Neural progenitor cell (in vitro differentiated cells): ENCODE measurements around the gene VPS45. TPM values are rescaled to one million over a fixed set of nuclear protein-coding genes. Genes with fewer than 3 reads are reported as not detected.

Experiments used
- DNase-seq: peaks from one replicate; pipeline ENCODE4 v3.0.0-alpha.2; 2016; ENCODE audit warnings: low spot score
- H2AFZ ChIP-seq: fragments of 200-600 bp; sonication (generic); replicated peaks from 2 replicates; pipeline ENCODE4 v1.6.1; 2016; ENCODE audit warnings: antibody characterized with exemption
- H3F3A ChIP-seq: fragments of 200-600 bp; sonication (generic); 2 replicates; pipeline ENCODE4 v1.6.1; 2016; ENCODE audit warnings: antibody characterized with exemption, low read depth
- H3K27ac ChIP-seq: fragments of 200-600 bp; sonication (generic); 2 replicates; pipeline ENCODE4 v1.5.1; 2016; ENCODE audit warnings: mild to moderate bottlenecking
- H3K27me3 ChIP-seq: fragments of 200-600 bp; sonication (generic); 2 replicates; pipeline ENCODE4 v1.6.1; 2016; ENCODE audit warnings: mild to moderate bottlenecking, moderate library complexity
- H3K36me3 ChIP-seq: fragments of 200-600 bp; sonication (generic); 2 replicates; pipeline ENCODE4 v1.5.1; 2016
- H3K4me1 ChIP-seq: fragments of 200-600 bp; sonication (generic); 2 replicates; pipeline ENCODE4 v1.6.1; 2016; ENCODE audit warnings: mixed run types
- H3K4me2 ChIP-seq: fragments of 200-600 bp; sonication (generic); 2 replicates; pipeline ENCODE4 v1.6.1; 2016
- H3K4me3 ChIP-seq: fragments of 200-600 bp; sonication (generic); 2 replicates; pipeline ENCODE4 v1.5.1; 2016
- H3K79me2 ChIP-seq: fragments of 200-600 bp; sonication (generic); 2 replicates; pipeline ENCODE4 v1.6.1; 2016; ENCODE audit warnings: low read depth
- H3K9ac ChIP-seq: fragments of 200-600 bp; sonication (generic); 2 replicates; pipeline ENCODE4 v1.6.1; 2016
- H3K9me3 ChIP-seq: fragments of 200-600 bp; sonication (generic); 2 replicates; pipeline ENCODE4 v1.5.1; 2016; ENCODE audit warnings: low read depth
- H4K20me1 ChIP-seq: fragments of 200-600 bp; sonication (generic); 2 replicates; pipeline ENCODE4 v1.6.1; 2016; ENCODE audit warnings: low read depth
- H3K27ac Mint-ChIP-seq: 3 replicates; pipeline ENCODE4 v1.8.0; 2021; ENCODE audit warnings: mixed read lengths
- H3K27me3 Mint-ChIP-seq: 2 replicates; pipeline ENCODE4 v1.8.0; 2022; ENCODE audit warnings: low read depth, mild to moderate bottlenecking, inconsistent platforms, moderate library complexity, mixed read lengths; ENCODE audit not compliant: insufficient read depth
- H3K36me3 Mint-ChIP-seq: 3 replicates; pipeline ENCODE4 v1.8.0; 2021; ENCODE audit warnings: mixed read lengths
- H3K4me1 Mint-ChIP-seq: 3 replicates; pipeline ENCODE4 v1.8.0; 2021; ENCODE audit warnings: mixed read lengths
- H3K4me3 Mint-ChIP-seq: 3 replicates; pipeline ENCODE4 v1.8.0; 2021; ENCODE audit warnings: mild to moderate bottlenecking, moderate library complexity, mixed read lengths
- H3K9me3 Mint-ChIP-seq: 3 replicates; pipeline ENCODE4 v1.8.0; 2020; ENCODE audit warnings: mixed read lengths
- EZH2 ChIP-seq: fragments of 200-600 bp; sonication (generic); IDR thresholded peaks from 2 replicates; pipeline ENCODE4 v1.6.1; 2017; ENCODE audit warnings: antibody characterized with exemption, mild to moderate bottlenecking, moderate library complexity
- EZH2phosphoT487 ChIP-seq: fragments of 200-600 bp; sonication (generic); IDR thresholded peaks from 2 replicates; pipeline ENCODE4 v1.6.1; 2017; ENCODE audit warnings: antibody characterized with exemption
- total RNA-seq: library from RNA; depleted of rRNA; stranded (reverse); fragments of >200 nt; gene quantifications from 2 replicates; pipeline ENCODE4 v1.2.3, GENCODE V29; 2015; ENCODE audit warnings: low replicate concordance
- TF ChIP-seq, protein P1 (sequence below): fragments of 200-600 bp; sonication (generic); IDR thresholded peaks from 2 replicates; pipeline ENCODE4 v1.5.1; 2017; ENCODE audit warnings: antibody characterized with exemption, mild to moderate bottlenecking

The VPS45 gene
- total RNA-seq, 1 donor from 2014 or later, result 68.7 TPM

- H3K27ac Mint-ChIP-seq, result no peak overlapping the region
- no peak overlapping the region for H3K9ac ChIP-seq
- no peaks in the 10 kb centered on the region for H3K79me2 ChIP-seq
- H4K20me1 ChIP-seq, result no peaks in the 10 kb centered on the region
- H3F3A ChIP-seq, result no peaks in the 10 kb centered on the region
- TF ChIP-seq EZH2, result no peak
- TF ChIP-seq EZH2phosphoT487, result no peak
- TF ChIP-seq, protein P1, sequence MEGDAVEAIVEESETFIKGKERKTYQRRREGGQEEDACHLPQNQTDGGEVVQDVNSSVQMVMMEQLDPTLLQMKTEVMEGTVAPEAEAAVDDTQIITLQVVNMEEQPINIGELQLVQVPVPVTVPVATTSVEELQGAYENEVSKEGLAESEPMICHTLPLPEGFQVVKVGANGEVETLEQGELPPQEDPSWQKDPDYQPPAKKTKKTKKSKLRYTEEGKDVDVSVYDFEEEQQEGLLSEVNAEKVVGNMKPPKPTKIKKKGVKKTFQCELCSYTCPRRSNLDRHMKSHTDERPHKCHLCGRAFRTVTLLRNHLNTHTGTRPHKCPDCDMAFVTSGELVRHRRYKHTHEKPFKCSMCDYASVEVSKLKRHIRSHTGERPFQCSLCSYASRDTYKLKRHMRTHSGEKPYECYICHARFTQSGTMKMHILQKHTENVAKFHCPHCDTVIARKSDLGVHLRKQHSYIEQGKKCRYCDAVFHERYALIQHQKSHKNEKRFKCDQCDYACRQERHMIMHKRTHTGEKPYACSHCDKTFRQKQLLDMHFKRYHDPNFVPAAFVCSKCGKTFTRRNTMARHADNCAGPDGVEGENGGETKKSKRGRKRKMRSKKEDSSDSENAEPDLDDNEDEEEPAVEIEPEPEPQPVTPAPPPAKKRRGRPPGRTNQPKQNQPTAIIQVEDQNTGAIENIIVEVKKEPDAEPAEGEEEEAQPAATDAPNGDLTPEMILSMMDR, result no peak
- no peak overlapping the region for H3K4me2 ChIP-seq
- H3K4me1 ChIP-seq, result peaks cover 6% of the 10 kb centered on the region
- H3K4me3 Mint-ChIP-seq, result no peak overlapping the region
- H3K36me3 Mint-ChIP-seq, result no peaks in the 10 kb centered on the region
- peaks cover 4% of the 10 kb centered on the region for H3K27me3 Mint-ChIP-seq
- H2AFZ ChIP-seq, result no peak overlapping the region
- no peaks in the 10 kb centered on the region for H3K36me3 ChIP-seq
- no peak overlapping the region for H3K27ac ChIP-seq
- H3K9me3 ChIP-seq, result no peaks in the 10 kb centered on the region
- no peak overlapping the region for H3K4me3 ChIP-seq
- no peak for DNase-seq
- no peaks in the 10 kb centered on the region for H3K9me3 Mint-ChIP-seq
- H3K27me3 ChIP-seq, result no peaks in the 10 kb centered on the region
- peaks cover 12% of the 10 kb centered on the region for H3K4me1 Mint-ChIP-seq
Observed at GRCh38 chr1:150180474-150180873, 112.9 kb downstream of the VPS45 start.

DNA sequence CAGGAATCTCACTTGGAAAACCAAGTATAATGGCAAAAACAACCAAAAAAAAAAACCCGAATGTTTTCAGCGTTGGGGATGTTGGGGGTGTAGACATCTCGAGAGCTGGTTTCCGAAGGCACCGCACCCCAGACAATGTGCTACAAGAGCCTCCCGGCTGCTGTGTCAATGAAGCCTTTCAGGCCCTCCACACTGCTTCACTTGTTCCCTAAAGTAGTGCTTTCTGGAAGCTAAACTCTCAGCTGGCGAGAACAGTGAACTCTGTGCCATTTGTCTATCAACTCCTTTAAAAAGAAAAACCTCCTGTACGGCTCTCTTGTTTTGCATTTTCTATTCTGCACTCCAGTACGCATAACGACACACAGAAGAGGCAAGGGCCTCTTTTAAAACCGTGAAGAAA, 114.7 kb downstream of the VPS45 start:
- no peak overlapping the region for H3K9ac ChIP-seq
- peak overlapping the region; percentile 12 for H2AFZ ChIP-seq
- no peak overlapping the region for H3K4me3 ChIP-seq
- H3K27me3 ChIP-seq, result no peaks in the 10 kb centered on the region
- TF ChIP-seq, protein P1, result no peak
- TF ChIP-seq EZH2, result no peak
- no peak for TF ChIP-seq EZH2phosphoT487
- H3K79me2 ChIP-seq, result no peaks in the 10 kb centered on the region
- Mint-ChIP-seq H3K4me1 (peaks cover 14% of the 10 kb centered on the region), H3K9me3 (no peaks in the 10 kb centered on the region), H3K27ac (peak overlapping the region; percentile 82), H3K27me3 (peaks cover 7% of the 10 kb centered on the region), H3K4me3 (no peak overlapping the region), H3K36me3 (no peaks in the 10 kb centered on the region)
- peak overlapping the region; percentile 32 for H3K27ac ChIP-seq
- H3F3A ChIP-seq, result no peaks in the 10 kb centered on the region
- no peak overlapping the region for H3K4me2 ChIP-seq
- no peaks in the 10 kb centered on the region for H4K20me1 ChIP-seq
- H3K36me3 ChIP-seq, result no peaks in the 10 kb centered on the region
- H3K4me1 ChIP-seq, result peaks cover 6% of the 10 kb centered on the region
- no peaks in the 10 kb centered on the region for H3K9me3 ChIP-seq
- DNase-seq, result no peak

- no peak overlapping the region for H3K9ac ChIP-seq
- Mint-ChIP-seq H3K27me3 (peaks cover 7% of the 10 kb centered on the region), H3K36me3 (no peaks in the 10 kb centered on the region), H3K4me1 (peaks cover 18% of the 10 kb centered on the region), H3K27ac (no peak overlapping the region), H3K4me3 (no peak overlapping the region), H3K9me3 (no peaks in the 10 kb centered on the region)
- no peak overlapping the region for H2AFZ ChIP-seq
- H3K4me1 ChIP-seq, result peaks cover 6% of the 10 kb centered on the region
- H3K4me2 ChIP-seq, result no peak overlapping the region
- no peaks in the 10 kb centered on the region for H3K9me3 ChIP-seq
- TF ChIP-seq EZH2, result no peak
- TF ChIP-seq EZH2phosphoT487, result no peak
- TF ChIP-seq, protein P1, result no peak
- no peaks in the 10 kb centered on the region for H3K36me3 ChIP-seq
- H4K20me1 ChIP-seq, result no peaks in the 10 kb centered on the region
- H3K4me3 ChIP-seq, result no peak overlapping the region
- H3F3A ChIP-seq, result no peaks in the 10 kb centered on the region
- no peak overlapping the region for H3K27ac ChIP-seq
- no peaks in the 10 kb centered on the region for H3K79me2 ChIP-seq
- no peaks in the 10 kb centered on the region for H3K27me3 ChIP-seq
- DNase-seq, result no peak
Observed at GRCh38 chr1:150183061-150183460, 115.5 kb downstream of the VPS45 start.
